H1 (cell line): ENCODE data around the gene IQCH.

Source experiments
- CBX5 ChIP-seq: fragments of 300-800, 300-1000 bp; sonication (generic); IDR thresholded peaks from 2 replicates; pipeline ENCODE4 v1.7.1; 2016; ENCODE audit warnings: antibody characterized with exemption, low read length, low read depth
- EGR1 ChIP-seq: IDR thresholded peaks from 2 replicates; pipeline ENCODE4 v1.6.1; 2011; ENCODE audit warnings: low read depth, low read length, borderline replicate concordance
- EP300 ChIP-seq, 2 experiments: IDR thresholded peaks; 1 replicate in 1 of 2; 2 replicates in 1 of 2; pipeline ENCODE4 v1.6.1; 2011 to 2012; ENCODE audit warnings: low read depth in 2 of 2, low read length in 2 of 2, mild to moderate bottlenecking in 2 of 2, borderline replicate concordance in 1 of 2, inconsistent platforms in 1 of 2, moderate library complexity in 1 of 2
- EZH2 ChIP-seq: fragments of 200-600 bp; sonication (generic); IDR thresholded peaks from 2 replicates; pipeline ENCODE4 v1.7.1; 2012; ENCODE audit warnings: low read depth, mild to moderate bottlenecking, moderate library complexity, low read length, inconsistent platforms; ENCODE audit not compliant: severe bottlenecking
- POLR2A ChIP-seq, 2 experiments: IDR thresholded peaks; 1 replicate in 1 of 2; 2 replicates in 1 of 2; pipeline ENCODE4 v1.6.1; 2011; ENCODE audit warnings: low read depth in 2 of 2, low read length in 2 of 2, mild to moderate bottlenecking in 2 of 2; ENCODE audit errors: control extremely low read depth in 1 of 2
- RXRA ChIP-seq: IDR thresholded peaks from 2 replicates; pipeline ENCODE4 v1.6.1; 2011; ENCODE audit warnings: low read depth, mild to moderate bottlenecking, low read length, moderate library complexity; ENCODE audit not compliant: insufficient read depth
- TF ChIP-seq, protein P1 (sequence below), 3 experiments: IDR thresholded peaks; 1 replicate in 2 of 3; 2 replicates in 1 of 3; pipeline versions ENCODE4 v1.5.1 to v1.6.1; 2011; ENCODE audit warnings: low read length in 3 of 3, mild to moderate bottlenecking in 3 of 3, inconsistent platforms in 2 of 3, low read depth in 1 of 3, moderate library complexity in 1 of 3; ENCODE audit not compliant: insufficient read depth in 1 of 3; ENCODE audit errors: control extremely low read depth in 1 of 3

- TF ChIP-seq EZH2 (no peak), EGR1 (no peak), CBX5 (no peak), POLR2A (IDR thresholded peaks at IDR 0.05; ENCODE audit: control extremely low read depth in 1 of 2, low read depth in 2 of 2, low read length in 2 of 2) (no peak), RXRA (no peak), EP300 (IDR thresholded peaks at IDR 0.05; ENCODE audit: borderline replicate concordance in 1 of 2, low read depth in 2 of 2, low read length in 2 of 2) (no peak)
- TF ChIP-seq, protein P1, sequence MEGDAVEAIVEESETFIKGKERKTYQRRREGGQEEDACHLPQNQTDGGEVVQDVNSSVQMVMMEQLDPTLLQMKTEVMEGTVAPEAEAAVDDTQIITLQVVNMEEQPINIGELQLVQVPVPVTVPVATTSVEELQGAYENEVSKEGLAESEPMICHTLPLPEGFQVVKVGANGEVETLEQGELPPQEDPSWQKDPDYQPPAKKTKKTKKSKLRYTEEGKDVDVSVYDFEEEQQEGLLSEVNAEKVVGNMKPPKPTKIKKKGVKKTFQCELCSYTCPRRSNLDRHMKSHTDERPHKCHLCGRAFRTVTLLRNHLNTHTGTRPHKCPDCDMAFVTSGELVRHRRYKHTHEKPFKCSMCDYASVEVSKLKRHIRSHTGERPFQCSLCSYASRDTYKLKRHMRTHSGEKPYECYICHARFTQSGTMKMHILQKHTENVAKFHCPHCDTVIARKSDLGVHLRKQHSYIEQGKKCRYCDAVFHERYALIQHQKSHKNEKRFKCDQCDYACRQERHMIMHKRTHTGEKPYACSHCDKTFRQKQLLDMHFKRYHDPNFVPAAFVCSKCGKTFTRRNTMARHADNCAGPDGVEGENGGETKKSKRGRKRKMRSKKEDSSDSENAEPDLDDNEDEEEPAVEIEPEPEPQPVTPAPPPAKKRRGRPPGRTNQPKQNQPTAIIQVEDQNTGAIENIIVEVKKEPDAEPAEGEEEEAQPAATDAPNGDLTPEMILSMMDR (IDR thresholded peaks at IDR 0.05; ENCODE audit: control extremely low read depth in 1 of 3, insufficient read depth in 1 of 3, low read depth in 1 of 3, low read length in 3 of 3): no peak
Measured at GRCh38 chr15:67401336-67401735, 146.8 kb downstream of the IQCH start.
